Kidney capillary endothelial cell (primary cell): ENCODE measurements around the gene CENPU.
"Not testable (repeated sequence)": the region's sequence is repeated elsewhere in the genome, so short reads cannot be mapped to it uniquely, and the experiment has no call there.

Experiments
- DNase-seq: peaks from one replicate; pipeline ENCODE4 v3.0.0-alpha.2; 2018; ENCODE audit warnings: low spot score

Gene CENPU

GRCh38 chr4:184751585-184751956, 17.7 kb upstream of the CENPU start:
- DNase-seq: no peak

DNA sequence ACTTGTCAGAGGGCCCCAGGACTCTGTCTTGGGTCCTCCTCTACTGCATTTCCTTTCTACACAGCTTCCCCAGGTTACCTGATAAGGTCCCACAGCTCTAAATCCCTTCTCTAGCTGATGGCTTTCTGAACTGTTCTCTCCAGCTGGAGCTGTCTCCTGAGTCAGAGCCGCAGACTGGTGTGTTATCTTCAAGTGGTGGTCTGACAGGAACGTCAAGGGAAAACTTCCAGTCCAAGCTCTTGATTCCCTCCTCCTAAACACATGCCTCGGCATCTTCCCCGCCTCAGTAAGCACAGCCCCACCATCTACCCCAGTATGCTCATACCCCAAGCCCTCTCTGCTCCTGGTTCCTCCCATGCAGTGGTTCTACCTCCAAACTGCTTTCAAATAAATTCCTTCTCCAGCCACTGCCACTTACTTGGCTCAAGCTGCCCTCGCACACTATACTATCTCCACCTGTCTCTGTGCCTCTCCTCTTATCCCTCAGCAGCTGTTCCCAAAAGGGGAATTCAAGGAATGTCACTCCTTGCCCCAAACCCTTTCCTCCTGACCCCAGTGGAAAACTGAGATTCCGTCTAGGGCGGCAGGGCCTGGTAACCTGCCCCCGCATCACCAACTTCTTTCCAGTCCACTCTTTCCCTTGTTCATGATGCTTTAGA, 17.2 kb upstream of the CENPU start:
- no peak for DNase-seq

DNA sequence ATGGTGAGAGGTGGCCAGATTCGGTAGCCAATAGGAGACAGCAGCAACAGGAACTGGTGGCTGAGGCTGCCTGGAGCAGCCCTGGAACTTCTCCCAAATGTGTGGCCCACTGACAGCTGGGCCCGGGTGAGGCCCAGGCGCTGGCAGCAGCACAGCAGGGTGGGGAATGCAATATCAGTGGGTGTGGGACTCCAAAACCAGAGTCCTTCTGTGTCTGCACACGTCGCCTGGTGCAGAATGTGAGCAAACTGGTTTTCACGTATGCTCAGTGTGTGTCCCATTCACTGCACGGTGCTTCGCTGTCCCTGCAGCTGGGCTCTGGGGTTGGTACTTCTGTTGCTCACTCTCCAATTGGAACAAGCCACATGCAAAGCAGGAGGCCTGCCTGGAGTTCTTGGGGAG, 14.4 kb upstream of the CENPU start:
- DNase-seq: no peak

GRCh38 chr4:184747034-184747830, 13.3 kb upstream of the CENPU start:
- DNase-seq: no peak

GRCh38 chr4:184745831-184746795, 12.2 kb upstream of the CENPU start:
- DNase-seq: peak; percentile 66

DNA sequence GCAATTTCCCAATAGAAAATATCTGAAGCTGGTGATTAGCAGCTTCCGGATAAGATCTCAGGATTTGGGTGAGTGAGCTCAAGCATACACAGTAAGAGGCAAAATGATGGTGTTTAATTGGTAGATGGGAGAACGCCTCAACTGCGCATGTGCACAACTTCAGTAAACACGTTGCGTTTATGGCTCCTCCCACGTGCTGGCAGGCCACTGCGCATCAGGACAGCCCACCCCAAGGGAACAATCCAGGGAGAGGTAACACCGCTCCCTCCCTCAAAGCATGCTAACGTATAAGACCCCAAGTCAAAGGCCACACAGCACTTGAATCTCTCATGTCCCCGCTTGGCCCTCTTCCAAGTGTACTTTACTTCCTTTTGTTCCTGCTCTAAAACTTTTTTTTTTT, 10.3 kb upstream of the CENPU start:
- no peak for DNase-seq

DNA sequence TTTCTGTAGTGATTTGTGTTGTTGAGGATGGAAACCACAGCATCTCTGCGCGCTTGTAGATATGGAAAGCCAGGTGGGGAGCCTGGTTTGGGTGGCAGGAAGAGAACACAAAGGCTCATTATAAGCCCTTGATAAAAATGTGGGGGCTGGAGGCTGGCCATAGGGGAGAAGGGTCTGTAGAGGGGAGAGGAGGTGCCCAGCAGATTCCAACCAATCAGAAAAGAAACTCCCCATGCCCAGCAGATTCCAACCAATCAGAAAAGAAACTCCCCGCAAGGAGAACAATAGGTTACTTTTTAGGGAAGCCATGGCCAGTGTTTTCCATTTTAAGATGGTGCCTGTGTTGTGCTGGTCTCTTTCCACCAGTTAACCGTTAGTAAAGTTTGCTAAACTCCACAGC, 9.8 kb upstream of the CENPU start:
- DNase-seq: no peak

GRCh38 chr4:184741651-184742050, 7.8 kb upstream of the CENPU start:
- not testable (repeated sequence) for DNase-seq

DNA sequence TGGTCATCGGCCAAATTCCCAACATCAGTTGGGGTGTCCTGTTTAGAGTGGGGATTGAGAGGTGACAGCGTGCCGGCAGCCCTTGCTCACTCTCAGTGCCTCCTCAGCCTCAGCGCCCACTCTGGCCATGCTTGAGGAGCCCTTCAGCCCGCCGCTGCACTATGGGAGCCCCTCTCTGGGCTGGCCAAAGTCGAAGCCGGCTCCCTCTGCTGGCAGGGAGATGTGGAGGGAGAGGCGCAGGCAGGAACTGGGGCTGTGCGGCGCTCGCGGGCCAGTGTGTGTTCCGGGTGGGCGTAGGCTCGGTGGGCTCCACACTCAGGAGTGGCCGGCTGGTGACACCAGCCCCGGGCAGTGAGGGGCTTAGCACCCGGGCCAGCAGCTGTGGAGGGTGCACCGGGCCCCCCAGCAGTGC, 7.1 kb upstream of the CENPU start:
- no peak for DNase-seq

GRCh38 chr4:184739575-184739974, 5.7 kb upstream of the CENPU start:
- not testable (repeated sequence) for DNase-seq

- DNase-seq: no peak
Measured at GRCh38 chr4:184734758-184735157, 862 bp upstream of the CENPU start.

GRCh38 chr4:184732126-184732525, 1.8 kb downstream of the CENPU start:
- no peak for DNase-seq

- DNase-seq: no peak
Measured at GRCh38 chr4:184731056-184731455, 2.8 kb downstream of the CENPU start.

- DNase-seq: no peak
Measured at GRCh38 chr4:184729946-184730345, 4.0 kb downstream of the CENPU start.

GRCh38 chr4:184728858-184729257, 5.0 kb downstream of the CENPU start:
- DNase-seq: peak; percentile 78

GRCh38 chr4:184727430-184727829, 6.5 kb downstream of the CENPU start:
- DNase-seq: no peak

DNA sequence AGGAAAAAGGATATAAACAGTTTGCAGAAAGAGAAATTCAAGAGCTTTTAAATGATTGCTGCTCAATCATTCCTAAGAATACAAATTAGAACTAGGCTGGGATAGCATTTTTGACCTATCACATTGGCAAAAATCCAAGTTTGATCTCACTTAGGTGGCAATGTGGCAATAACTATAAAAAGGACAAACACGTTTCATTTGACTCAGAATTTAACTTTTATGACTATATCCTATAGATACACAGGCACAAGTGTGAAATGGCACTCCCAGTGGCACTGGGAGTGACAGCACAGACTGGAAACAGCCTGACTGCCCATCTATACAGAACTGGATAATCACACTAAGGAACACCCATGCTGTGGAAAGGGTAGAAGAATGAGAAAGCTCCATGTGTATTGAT, 11.1 kb downstream of the CENPU start:
- DNase-seq: no peak

- DNase-seq: no peak
Measured at GRCh38 chr4:184721254-184721653, 12.6 kb downstream of the CENPU start.

DNA sequence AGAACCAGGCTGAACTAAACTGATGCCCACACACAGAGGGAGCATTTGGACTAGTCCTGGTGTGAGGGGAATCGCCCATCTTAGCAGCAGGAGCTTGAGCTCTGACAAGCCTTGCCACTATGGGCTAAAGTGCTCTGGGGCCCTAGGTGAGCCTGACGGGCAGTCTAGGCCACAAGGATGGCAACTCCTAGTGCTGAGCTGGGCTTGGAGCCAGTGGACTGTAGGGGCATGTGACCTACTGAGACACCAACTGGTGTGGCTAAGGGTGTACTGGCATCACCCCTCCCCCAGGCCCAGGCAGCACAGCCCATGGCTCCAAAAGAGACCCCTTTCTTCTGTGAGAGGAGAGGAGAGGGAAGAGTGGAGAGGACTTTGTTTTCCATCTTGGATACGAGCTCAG, 14.5 kb downstream of the CENPU start:
- DNase-seq: no peak

DNA sequence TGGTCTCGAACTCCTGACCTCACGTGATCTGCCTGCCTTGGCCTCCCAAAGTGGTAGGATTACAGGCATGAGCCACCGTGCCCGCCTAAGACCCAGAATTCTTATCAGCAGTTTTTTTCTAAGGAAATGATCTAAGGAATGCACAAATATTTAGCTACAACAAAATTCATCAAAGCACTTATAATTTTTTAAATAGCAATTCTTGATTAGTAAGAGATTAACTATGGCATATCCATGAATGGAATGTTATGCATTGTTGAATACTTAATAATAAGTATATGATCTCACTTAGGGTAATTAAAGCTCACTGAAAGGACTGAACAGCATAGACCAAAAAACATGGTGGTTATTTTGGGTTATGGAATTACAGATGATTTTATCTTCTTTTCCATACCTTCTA, 18.4 kb downstream of the CENPU start:
- DNase-seq: no peak

DNA sequence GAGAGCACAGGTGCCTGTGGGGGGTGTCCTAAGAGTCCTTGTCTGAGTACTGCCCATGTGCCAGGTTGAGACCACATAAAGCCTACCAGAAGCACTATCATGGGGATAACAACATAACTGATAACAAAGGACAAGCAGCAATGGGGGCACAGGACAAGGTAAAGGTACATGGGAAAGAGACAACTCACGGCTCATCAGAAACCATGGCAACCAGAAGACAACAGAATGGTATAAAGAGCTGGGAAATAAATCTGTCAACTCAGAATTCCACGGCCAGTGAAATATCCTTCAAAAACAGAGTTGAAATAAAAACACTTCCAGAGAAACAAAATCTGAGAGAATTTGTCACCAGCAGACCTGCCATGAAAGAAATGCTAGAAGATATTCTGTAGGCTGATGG, 20.0 kb downstream of the CENPU start:
- DNase-seq: no peak

DNA sequence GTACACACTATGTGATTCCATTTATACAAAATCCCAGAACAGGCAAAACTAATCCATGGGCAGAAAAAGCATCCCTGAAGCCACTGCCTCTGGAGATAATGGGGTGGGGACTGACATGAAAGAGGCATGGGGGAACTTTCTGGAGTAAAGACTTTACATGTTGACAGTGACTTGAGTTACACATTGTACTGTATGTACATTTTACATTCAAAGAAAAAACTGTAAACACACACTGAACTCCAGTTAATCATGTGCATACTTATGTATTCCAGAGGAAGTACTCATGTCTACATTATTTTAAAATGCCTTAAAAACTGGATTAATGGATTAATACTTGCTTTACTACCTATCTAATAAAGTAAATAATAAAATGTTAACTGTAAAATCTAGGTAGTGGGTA, 21.6 kb downstream of the CENPU start:
- DNase-seq: no peak

- DNase-seq: no peak
Measured at GRCh38 chr4:184706453-184706852, 27.4 kb downstream of the CENPU start.
